Subcutaneous abdominal adipose tissue (tissue), 5 donors: ENCODE measurements around the gene IRF2BP1.
A peak's percentile ranks its signal among the peaks of the same experiment; 100 is the strongest.

Experiments
- H3K27ac ChIP-seq: one replicate; pipeline ENCODE4 v1.7.0; 2013; ENCODE audit warnings: low read depth, mild to moderate bottlenecking, inconsistent platforms, low read length, moderate library complexity
- H3K27me3 ChIP-seq, 5 donors: one replicate each; pipeline ENCODE4 v1.7.0; 2013; ENCODE audit warnings: low read length in 5 of 5, inconsistent platforms in 1 of 5; ENCODE audit not compliant: control insufficient read depth in 5 of 5, insufficient read depth in 4 of 5
- H3K36me3 ChIP-seq, 5 donors: one replicate each; pipeline ENCODE4 v1.7.0; 2013; ENCODE audit warnings: low read length in 5 of 5; ENCODE audit not compliant: control insufficient read depth in 5 of 5, insufficient read depth in 5 of 5
- H3K4me1 ChIP-seq, 5 donors: one replicate each; pipeline ENCODE4 v1.7.0; 2013; ENCODE audit warnings: low read length in 5 of 5, mild to moderate bottlenecking in 3 of 5, moderate library complexity in 1 of 5; ENCODE audit not compliant: control insufficient read depth in 5 of 5, insufficient read depth in 5 of 5
- H3K4me3 ChIP-seq, 5 donors: one replicate each; pipeline ENCODE4 v1.7.0; 2013; ENCODE audit warnings: low read length in 5 of 5, low read depth in 1 of 5
- H3K9ac ChIP-seq, 5 donors: one replicate each; pipeline ENCODE4 v1.7.0; 2013; ENCODE audit warnings: low read length in 5 of 5, mild to moderate bottlenecking in 4 of 5, moderate library complexity in 3 of 5
- H3K9me3 ChIP-seq, 5 donors: one replicate each; pipeline ENCODE4 v1.7.0; 2013; ENCODE audit warnings: low read length in 5 of 5; ENCODE audit not compliant: control insufficient read depth in 5 of 5
- donor health status: healthy.
- donor health status: healthy.
- donor health status: healthy.
- donor health status: healthy.
- donor health status: healthy.

The IRF2BP1 gene

DNA sequence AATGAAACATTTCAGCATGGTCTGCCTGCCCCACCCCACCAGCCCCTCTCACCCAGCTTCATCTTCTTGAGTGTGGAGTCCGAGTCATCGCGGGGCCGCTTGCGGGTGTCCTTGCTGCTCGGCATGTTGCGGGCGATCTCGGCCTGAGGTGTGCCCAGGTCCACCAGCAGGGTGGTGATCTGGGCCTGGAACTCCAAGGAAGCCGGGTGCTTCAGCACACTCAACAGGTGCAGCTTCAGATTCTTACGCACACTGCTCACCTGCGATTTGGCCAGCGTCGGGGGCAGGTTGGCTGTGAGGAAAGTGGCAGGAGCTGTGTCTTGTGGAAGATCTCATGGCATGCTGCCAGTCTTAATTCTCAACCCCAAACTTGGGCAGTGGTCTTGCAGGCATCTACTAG, 43.7 kb downstream of the IRF2BP1 start:
- H3K27me3 ChIP-seq: no peaks in the 10 kb centered on the region
- peaks cover 0 to 3% (median 0%) of the 10 kb centered on the region in 5 donors for H3K9me3 ChIP-seq
- H3K4me1 ChIP-seq: no peaks in the 10 kb centered on the region
- H3K36me3 ChIP-seq: peaks cover 18 to 87% (median 73%) of the 10 kb centered on the region in 5 donors
- H3K9ac ChIP-seq: peak overlapping the region in 1 of 5 donors; percentile 4
- H3K27ac ChIP-seq: no peak overlapping the region
- no peak overlapping the region for H3K4me3 ChIP-seq

DNA sequence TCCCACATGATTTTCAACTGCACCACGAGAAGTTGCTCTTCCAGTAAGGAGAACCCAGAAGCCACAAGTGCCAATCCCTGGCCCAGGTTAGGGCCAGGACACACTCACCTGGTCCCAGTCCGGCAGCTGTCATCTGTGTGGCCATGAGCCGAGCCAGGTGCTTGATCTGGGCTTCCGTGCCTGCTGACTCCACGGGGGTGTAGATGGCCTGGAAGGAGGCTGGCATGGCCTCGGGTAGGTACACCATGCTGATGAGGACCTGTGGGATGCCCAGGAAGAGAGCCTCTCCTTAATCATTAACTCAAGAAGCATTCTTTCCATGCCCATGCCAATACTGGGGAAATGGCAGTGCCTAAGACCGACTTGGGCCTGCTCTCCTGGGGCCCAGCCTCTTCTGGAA, 51.0 kb downstream of the IRF2BP1 start:
- no peak overlapping the region for H3K4me3 ChIP-seq
- no peak overlapping the region for H3K9ac ChIP-seq
- H3K36me3 ChIP-seq: peaks cover 12 to 94% (median 78%) of the 10 kb centered on the region in 5 donors
- H3K9me3 ChIP-seq: peaks cover 0 to 3% (median 0%) of the 10 kb centered on the region in 5 donors
- H3K27me3 ChIP-seq: no peaks in the 10 kb centered on the region
- no peaks in the 10 kb centered on the region for H3K4me1 ChIP-seq
- no peak overlapping the region for H3K27ac ChIP-seq
